NT2/D1 (cell line): ENCODE data around the gene NTF3.

Source experiments
- YY1 ChIP-seq: IDR thresholded peaks from 2 replicates; pipeline ENCODE4 v1.6.1; 2011; ENCODE audit not compliant: insufficient read length, insufficient read depth
- ZNF274 ChIP-seq: IDR thresholded peaks from 2 replicates; pipeline ENCODE4 v1.6.1; 2011; ENCODE audit warnings: mild to moderate bottlenecking, low read depth, low read length

- TF ChIP-seq ZNF274 = no peak
- no peak for TF ChIP-seq YY1
Observed at GRCh38 chr12:5510251-5510805, 78.4 kb downstream of the NTF3 start.
